Subcutaneous adipose tissue (tissue), 4 donors: ENCODE measurements around the gene MEX3B. TPM values are rescaled to one million over a fixed set of nuclear protein-coding genes. Genes with fewer than 3 reads are reported as not detected.

Source experiments
- total RNA-seq, 4 donors: library from RNA; depleted of rRNA; stranded (reverse); fragments of >200 nt; gene quantifications; one replicate each; pipeline ENCODE4 v1.1.0, GENCODE V29; 2016
- TF ChIP-seq, protein P1 (sequence below): fragments of 450-650 bp; IDR thresholded peaks from one replicate; pipeline ENCODE4 v1.5.1; 2016; ENCODE audit warnings: low read depth, mild to moderate bottlenecking, control low read depth, antibody characterized with exemption, moderate library complexity

The MEX3B gene
- total RNA-seq, 4 donors from 2014 or later, result 0.82 to 2.2 (median 1.6) TPM

DNA sequence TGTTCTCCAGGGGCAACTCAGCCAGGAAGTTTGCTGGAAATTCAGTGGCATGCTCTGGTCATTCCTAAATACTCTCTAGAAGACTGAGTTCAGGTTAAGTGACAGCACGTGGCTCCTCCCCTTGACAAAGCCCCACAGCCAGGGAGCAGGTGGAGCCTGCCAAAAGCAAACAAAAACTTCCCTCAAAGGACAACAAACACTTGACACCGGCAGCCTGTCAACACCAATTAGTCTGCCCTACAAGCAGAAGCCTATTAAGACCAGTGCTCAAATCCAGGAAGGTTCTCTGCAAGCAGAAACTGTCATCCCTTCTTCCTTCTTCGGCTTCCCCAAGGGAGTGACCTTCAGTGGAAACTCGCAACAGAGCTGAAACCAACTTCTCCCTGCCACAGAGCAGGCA is 5.0 kb downstream of the MEX3B start:
- TF ChIP-seq, protein P1, sequence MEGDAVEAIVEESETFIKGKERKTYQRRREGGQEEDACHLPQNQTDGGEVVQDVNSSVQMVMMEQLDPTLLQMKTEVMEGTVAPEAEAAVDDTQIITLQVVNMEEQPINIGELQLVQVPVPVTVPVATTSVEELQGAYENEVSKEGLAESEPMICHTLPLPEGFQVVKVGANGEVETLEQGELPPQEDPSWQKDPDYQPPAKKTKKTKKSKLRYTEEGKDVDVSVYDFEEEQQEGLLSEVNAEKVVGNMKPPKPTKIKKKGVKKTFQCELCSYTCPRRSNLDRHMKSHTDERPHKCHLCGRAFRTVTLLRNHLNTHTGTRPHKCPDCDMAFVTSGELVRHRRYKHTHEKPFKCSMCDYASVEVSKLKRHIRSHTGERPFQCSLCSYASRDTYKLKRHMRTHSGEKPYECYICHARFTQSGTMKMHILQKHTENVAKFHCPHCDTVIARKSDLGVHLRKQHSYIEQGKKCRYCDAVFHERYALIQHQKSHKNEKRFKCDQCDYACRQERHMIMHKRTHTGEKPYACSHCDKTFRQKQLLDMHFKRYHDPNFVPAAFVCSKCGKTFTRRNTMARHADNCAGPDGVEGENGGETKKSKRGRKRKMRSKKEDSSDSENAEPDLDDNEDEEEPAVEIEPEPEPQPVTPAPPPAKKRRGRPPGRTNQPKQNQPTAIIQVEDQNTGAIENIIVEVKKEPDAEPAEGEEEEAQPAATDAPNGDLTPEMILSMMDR, result no peak

DNA sequence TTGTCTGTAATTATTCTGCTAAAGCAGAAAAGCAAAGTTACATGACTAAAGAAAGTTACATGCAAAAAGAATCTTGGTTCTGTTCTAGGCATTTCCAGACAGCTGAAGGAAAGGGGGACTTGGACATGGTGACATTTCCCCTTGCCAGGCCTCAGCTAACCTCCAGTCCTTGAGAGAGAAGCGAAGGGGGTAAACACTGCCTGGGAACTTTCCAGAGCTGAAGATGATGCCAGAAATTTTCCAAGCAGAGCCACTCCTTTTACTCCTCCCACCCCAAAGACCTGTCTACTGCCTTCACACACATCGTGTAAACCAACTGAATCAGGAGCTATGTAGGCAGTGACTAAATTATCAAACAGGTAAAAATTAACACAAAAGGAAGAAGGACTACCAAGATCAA is 5.4 kb downstream of the MEX3B start:
- TF ChIP-seq, protein P1, result no peak

DNA sequence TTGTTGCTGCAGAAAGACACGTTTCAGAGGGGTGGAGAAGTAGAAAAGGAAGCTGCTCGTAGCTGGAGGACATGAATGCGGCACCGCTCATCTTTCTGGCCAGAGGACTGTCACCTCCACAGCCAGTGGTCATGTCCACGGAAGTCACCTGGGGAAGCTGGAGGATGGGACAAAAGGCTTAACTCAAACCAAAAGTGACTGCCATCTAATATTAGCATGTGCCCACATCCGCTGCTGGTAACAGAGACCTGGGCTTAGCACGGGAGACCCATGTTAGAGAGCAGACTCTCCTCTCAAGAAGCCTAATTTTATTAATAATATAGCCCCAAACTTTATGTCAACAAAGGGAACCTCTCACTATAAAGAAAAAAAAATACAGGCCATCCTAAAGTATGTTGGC is 5.9 kb downstream of the MEX3B start:
- TF ChIP-seq, protein P1, result no peak

DNA sequence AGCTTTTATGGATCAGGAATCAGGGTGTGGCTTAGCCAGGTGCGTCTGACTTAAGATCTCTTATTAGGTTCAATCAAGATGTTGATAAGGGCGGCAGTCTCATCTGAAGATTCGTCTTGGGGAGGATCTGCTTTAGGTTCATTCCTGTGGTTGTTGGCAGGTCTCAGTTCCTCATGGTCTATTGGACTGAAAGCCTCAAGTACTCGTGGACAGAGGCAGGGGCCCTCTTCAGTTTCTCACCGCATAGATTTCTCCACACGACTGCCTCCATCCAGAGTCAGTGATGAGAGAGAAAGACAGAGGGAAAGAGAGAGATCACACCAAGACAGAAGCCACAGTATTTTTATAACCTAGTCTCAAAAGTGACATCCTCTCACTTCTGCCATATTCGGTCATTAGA is 9.4 kb downstream of the MEX3B start:
- TF ChIP-seq, protein P1, result no peak

DNA sequence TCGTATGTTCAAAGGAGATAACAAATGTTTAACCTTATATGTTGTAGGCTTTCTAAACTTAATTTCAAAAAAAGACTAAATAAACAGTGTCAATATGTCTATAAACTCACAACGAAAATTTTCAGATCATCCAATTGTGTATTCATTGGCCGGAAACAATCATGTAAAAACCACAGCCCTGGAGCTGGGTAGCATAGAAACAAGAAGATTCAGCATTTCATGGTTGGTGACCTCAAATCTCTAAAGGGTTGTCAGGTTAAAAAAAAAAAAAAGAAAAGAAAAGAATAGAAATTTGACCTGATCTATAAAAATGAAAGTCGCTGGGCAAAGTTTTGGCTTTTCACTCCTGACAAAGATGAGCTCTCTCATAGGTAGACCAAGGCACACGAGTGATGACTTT is 13.9 kb downstream of the MEX3B start:
- TF ChIP-seq, protein P1, result no peak

DNA sequence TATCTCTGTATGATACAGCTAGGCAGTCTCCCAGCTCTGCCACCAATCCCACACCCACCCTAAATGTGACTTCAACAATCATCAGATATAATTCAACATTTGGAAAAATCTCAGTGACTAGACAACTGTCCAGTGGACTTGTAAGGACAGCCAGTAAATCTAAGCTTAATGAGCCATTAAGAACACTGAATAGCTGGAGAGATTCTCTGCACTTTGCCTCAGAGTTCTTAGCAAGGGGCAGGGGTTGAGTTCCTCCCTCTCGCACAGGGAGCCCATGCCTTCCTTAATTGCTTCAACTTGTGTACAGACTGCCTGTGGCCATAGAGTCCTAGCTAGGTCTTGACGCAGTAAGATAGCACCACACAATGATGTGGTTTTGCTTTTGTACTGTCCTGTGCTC is 15.6 kb downstream of the MEX3B start:
- TF ChIP-seq, protein P1, result no peak

DNA sequence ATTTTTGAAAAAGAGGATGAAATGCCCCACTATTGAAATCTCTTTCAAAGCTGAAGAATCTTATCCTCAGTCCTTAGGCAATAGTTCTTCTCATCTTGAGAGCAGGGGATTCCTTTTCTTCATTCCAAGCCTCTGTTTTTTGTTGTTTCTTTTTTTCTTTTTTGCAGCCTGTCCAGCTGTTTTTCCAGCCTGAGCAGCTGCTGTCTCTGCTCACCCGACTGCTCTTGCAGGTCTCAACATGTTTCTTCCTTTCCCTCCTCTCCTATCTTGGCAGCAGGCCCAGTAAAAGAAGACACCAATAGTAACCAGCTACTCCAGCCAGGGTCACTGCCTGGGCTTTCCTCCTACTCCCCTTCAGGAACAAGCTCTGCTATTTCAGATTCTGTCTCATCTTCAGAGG is 23.8 kb downstream of the MEX3B start:
- TF ChIP-seq, protein P1, result no peak
